K562 (cell line): Measurements from ENCODE around the gene OR6C74. TPM values are rescaled to one million over a fixed set of nuclear protein-coding genes. Genes with fewer than 3 reads are reported as not detected.

ENCODE experiments used
- ATAC-seq: fragments of 200-7000 bp; cut with Tn5 transposase; 3 replicates; pipeline ENCODE4 v1.9.1; 2020; ENCODE audit warnings: moderate library complexity
- BruUV-seq: library from RNA; stranded (reverse); fragments of 400-500 nt; replicated peaks from 2 replicates; lab custom pipeline; 2021; lab: Mats Ljungman, UMichigan
- CTCF ChIA-PET: fragments of 300-600 bp; formaldehyde crosslinking; extraction: SDS; loops from one replicate; lab custom pipeline; 2021; ENCODE audit warnings: low intra/inter-chr PET ratio; lab: Yijun Ruan, JAX
- POLR2A ChIA-PET: fragments of 300-600, 350-650 bp; sonication (Branson Sonifier 250); formaldehyde crosslinking; extraction: SDS; loops from one replicate; lab custom pipeline; 2021; ENCODE audit warnings: antibody characterized with exemption, inconsistent platforms; lab: Yijun Ruan, JAX
- DNase-seq, 4 experiments: peaks; one replicate each; pipeline versions ENCODE4 v3.0.0 to v3.0.0-alpha.2; 2011 to 2018; ENCODE audit warnings: low spot score in 3 of 4, mixed read lengths in 3 of 4; ENCODE audit errors: extremely low read depth in 1 of 4
- FAIRE-seq: peaks from 2 replicates; lab custom pipeline; 2011; peaks lifted over from hg19 to GRCh38; lab: Jason Lieb, UNC
- H2AFZ ChIP-seq: 2 replicates; pipeline ENCODE4 v1.6.0; 2011; ENCODE audit warnings: low read depth, low read length, control low read depth, inconsistent platforms
- H3K27ac ChIP-seq: fragments of 200-600 bp; 3 replicates; pipeline ENCODE4 v1.8.0; 2011; ENCODE audit warnings: low read depth, mild to moderate bottlenecking, control low read depth, inconsistent platforms, low read length, moderate library complexity, mixed read lengths; ENCODE audit errors: extremely low read depth
- H3K27me3 ChIP-seq, 2 experiments: fragments of 300-600 bp in 1 of 2; 2 replicates in 1 of 2; 3 replicates in 1 of 2; pipeline versions ENCODE4 v1.6.0 to v1.8.0; 2011; ENCODE audit warnings: inconsistent platforms in 2 of 2, low read length in 2 of 2, mild to moderate bottlenecking in 1 of 2, mixed read lengths in 1 of 2, moderate library complexity in 1 of 2; ENCODE audit not compliant: control insufficient read depth in 2 of 2, insufficient read depth in 2 of 2
- H3K36me3 ChIP-seq: fragments of 300-600 bp; 3 replicates; pipeline ENCODE4 v1.8.0; 2011; ENCODE audit warnings: mild to moderate bottlenecking, low read length, inconsistent platforms; ENCODE audit not compliant: control insufficient read depth, insufficient read depth
- H3K4me1 ChIP-seq, 2 experiments: fragments of 200-600 bp in 1 of 2; replicated peaks in 1 of 2; 2 replicates in 1 of 2; 3 replicates in 1 of 2; pipeline versions ENCODE4 v1.5.1 to v1.8.0; 2011; ENCODE audit warnings: inconsistent platforms in 2 of 2, low read length in 2 of 2, mild to moderate bottlenecking in 1 of 2, mixed read lengths in 1 of 2, moderate library complexity in 1 of 2; ENCODE audit not compliant: control insufficient read depth in 2 of 2, insufficient read depth in 2 of 2
- H3K4me2 ChIP-seq: 2 replicates; pipeline ENCODE4 v1.6.1; 2011; ENCODE audit warnings: low read length, control low read depth, inconsistent platforms, mixed read lengths; ENCODE audit not compliant: insufficient read depth
- H3K4me3 ChIP-seq: fragments of 200-600 bp; sonication (generic), shearing (Covaris generic); 2 replicates; pipeline ENCODE4 v1.5.1; 2016; ENCODE audit warnings: control low read depth, inconsistent platforms
- H3K79me2 ChIP-seq: fragments of 200-600 bp; 3 replicates; pipeline ENCODE4 v1.8.0; 2011; ENCODE audit warnings: low read length, inconsistent platforms; ENCODE audit not compliant: control insufficient read depth, insufficient read depth
- H3K9ac ChIP-seq, 2 experiments: 2 replicates each; pipeline versions ENCODE4 v1.6.0 to v1.6.1; 2011; ENCODE audit warnings: low read depth in 2 of 2, low read length in 2 of 2, control low read depth in 1 of 2, inconsistent platforms in 1 of 2, mild to moderate bottlenecking in 1 of 2, mixed read lengths in 1 of 2; ENCODE audit not compliant: insufficient read depth in 1 of 2
- H3K9me1 ChIP-seq: one replicate; pipeline ENCODE4 v1.6.0; 2011; ENCODE audit warnings: inconsistent platforms, mild to moderate bottlenecking, low read length, moderate library complexity; ENCODE audit not compliant: control insufficient read depth, insufficient read depth
- H3K9me3 ChIP-seq: replicated peaks from 2 replicates; pipeline ENCODE4 v1.5.1; 2011; ENCODE audit warnings: low read depth, low read length, inconsistent platforms; ENCODE audit not compliant: control insufficient read depth, insufficient read depth
- H4K20me1 ChIP-seq: replicated peaks from 2 replicates; pipeline ENCODE4 v1.6.1; 2011; ENCODE audit warnings: low read length, inconsistent platforms, mixed read lengths; ENCODE audit not compliant: control insufficient read depth, insufficient read depth
- DIDO1 ChIP-seq: fragments of 450-650 bp; IDR thresholded peaks from 2 replicates; pipeline ENCODE4 v1.6.1; 2016; ENCODE audit warnings: low read depth, missing biosample characterization, missing genetic modification characterization
- ETV1 ChIP-seq: fragments of 450-650 bp; conservative IDR thresholded peaks from 2 replicates; pipeline ENCODE4 v1.6.1; 2016; ENCODE audit warnings: missing genetic modification characterization, control low read depth, low read depth, missing compliant biosample characterization
- NR1H2 ChIP-seq: sonication (generic); formaldehyde crosslinking; IDR thresholded peaks from 2 replicates; pipeline ENCODE4 v1.4.0; 2020; ENCODE audit warnings: mild to moderate bottlenecking, missing genetic modification reagents
- POLR2B ChIP-seq: fragments of 450-650 bp; IDR thresholded peaks from 2 replicates; pipeline ENCODE4 v1.6.1; 2018; ENCODE audit warnings: low read depth; ENCODE audit not compliant: partially characterized antibody
- WGBS: fragments of 100-300 bp; shearing (Covaris generic); methylation state at CpG from one replicate; pipeline ENCODE4 v1.1.6; 2016; ENCODE audit warnings: low coverage, mixed read lengths; ENCODE audit not compliant: insufficient coverage; ENCODE audit errors: missing lambda C conversion rate; 5-methylcytosine and 5-hydroxymethylcytosine counted together
- in situ Hi-C: fragments of 300-500 bp; cut with MboI; formaldehyde crosslinking; loops from 4 replicates; pipeline ENCODE4 v1.15.0; 2018; ENCODE audit warnings: inconsistent platforms, mixed read lengths
- intact Hi-C: fragments of 100-400 bp; cut with micrococcal nuclease; formaldehyde crosslinking; loops from 2 replicates; pipeline ENCODE4 v1.14.2; 2022
- polyA plus RNA-seq, 8 experiments: library from polyadenylated mRNA; depleted of rRNA in 4 of 8; stranded (reverse) in 5 of 8; unstranded in 3 of 8; fragments of >200 nt; fragmentation: Nextera tagmentation in 2 of 8; fragmentation: Illumina TruSeq in 1 of 8; extraction: Ambion mirVana in 2 of 8; extraction: Trizol in 1 of 8; gene quantifications; 2 replicates each; pipeline versions ENCODE4 v1.2.1 to v1.2.3, GENCODE V29; 2011 to 2014; ENCODE audit warnings: inconsistent platforms in 1 of 8, missing spikeins in 1 of 8
- total RNA-seq, 7 experiments: library from RNA; depleted of rRNA in 6 of 7; stranded (reverse); fragments of >200 nt in 6 of 7; fragmentation: Illumina TruSeq in 2 of 7; extraction: Trizol in 2 of 7; gene quantifications; 2 replicates each; pipeline versions ENCODE4 v1.2.1 to v1.2.3, GENCODE V29; 2011 to 2021; ENCODE audit warnings: low replicate concordance in 1 of 7
- TF ChIP-seq, protein P1 (sequence below), 2 experiments: fragments of 450-650 bp in 1 of 2; sonication (generic) in 1 of 2; formaldehyde crosslinking in 1 of 2; IDR thresholded peaks in 1 of 2; conservative IDR thresholded peaks in 1 of 2; 2 replicates each; pipeline versions ENCODE4 v1.6.1 to v1.8.1; 2016 to 2023; ENCODE audit warnings: mild to moderate bottlenecking in 2 of 2, moderate library complexity in 2 of 2, inconsistent platforms in 1 of 2, missing genetic modification reagents in 1 of 2
- TF ChIP-seq, protein P2 (sequence below): IDR thresholded peaks from 3 replicates; pipeline ENCODE4 v1.6.1; 2011; ENCODE audit warnings: borderline replicate concordance, mild to moderate bottlenecking, moderate library complexity; ENCODE audit not compliant: insufficient read length; ENCODE audit errors: extremely low read depth

Gene OR6C74
- total and polyA plus RNA-seq, 9 of the 15 experiments (the other 6 are each of a cell fraction or from before 2014, with no cell fraction given): not detected

DNA sequence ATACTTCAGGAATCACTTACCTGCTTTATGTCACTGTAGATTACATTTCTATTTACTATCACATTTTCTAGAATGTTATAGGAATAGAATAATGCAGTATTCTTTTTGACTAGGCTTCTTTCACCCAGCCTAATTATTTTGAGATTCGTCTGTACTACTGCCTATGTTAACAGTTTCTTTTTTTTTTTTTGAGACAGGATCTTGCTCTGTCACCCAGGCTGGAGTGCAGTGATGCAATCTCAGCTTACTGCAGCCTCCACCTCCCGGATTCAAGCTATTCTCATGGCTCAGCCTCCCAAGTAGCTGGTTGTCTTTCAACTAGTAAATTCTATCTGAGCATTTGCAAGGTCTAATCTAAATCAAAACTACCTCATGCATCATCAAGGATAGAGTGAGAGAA, 45.6 kb downstream of the OR6C74 start:
- ChIA-PET POLR2A (no interaction called here), CTCF (no interaction called here)
- no peaks in the 10 kb centered on the region for H3K79me2 ChIP-seq

More for the DNA sequence above, 45.6 kb downstream of the OR6C74 start:
- H3K27me3 ChIP-seq: no peaks in the 10 kb centered on the region
- FAIRE-seq: no peak
- DNase-seq: no peak
- H3K4me3 ChIP-seq: no peak overlapping the region
- intact Hi-C loops: no loop called here
- no peaks in the 10 kb centered on the region for H3K36me3 ChIP-seq
- H3K4me2 ChIP-seq: no peak overlapping the region
- no peaks in the 10 kb centered on the region for H3K4me1 ChIP-seq
- in situ Hi-C loops: no loop called here
- no peak overlapping the region for H3K9ac ChIP-seq
- TF ChIP-seq, protein P1, sequence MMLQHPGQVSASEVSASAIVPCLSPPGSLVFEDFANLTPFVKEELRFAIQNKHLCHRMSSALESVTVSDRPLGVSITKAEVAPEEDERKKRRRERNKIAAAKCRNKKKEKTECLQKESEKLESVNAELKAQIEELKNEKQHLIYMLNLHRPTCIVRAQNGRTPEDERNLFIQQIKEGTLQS (IDR thresholded peaks at IDR 0.05): no peak
- TF ChIP-seq, protein P1 (CRISPR knock-in tag; conservative IDR thresholded peaks at IDR 0.05): no peak
- no peak for TF ChIP-seq NR1H2 (CRISPR knock-in tag)
- no peak for TF ChIP-seq DIDO1
- TF ChIP-seq ETV1 (tag): no peak
- TF ChIP-seq, protein P2, sequence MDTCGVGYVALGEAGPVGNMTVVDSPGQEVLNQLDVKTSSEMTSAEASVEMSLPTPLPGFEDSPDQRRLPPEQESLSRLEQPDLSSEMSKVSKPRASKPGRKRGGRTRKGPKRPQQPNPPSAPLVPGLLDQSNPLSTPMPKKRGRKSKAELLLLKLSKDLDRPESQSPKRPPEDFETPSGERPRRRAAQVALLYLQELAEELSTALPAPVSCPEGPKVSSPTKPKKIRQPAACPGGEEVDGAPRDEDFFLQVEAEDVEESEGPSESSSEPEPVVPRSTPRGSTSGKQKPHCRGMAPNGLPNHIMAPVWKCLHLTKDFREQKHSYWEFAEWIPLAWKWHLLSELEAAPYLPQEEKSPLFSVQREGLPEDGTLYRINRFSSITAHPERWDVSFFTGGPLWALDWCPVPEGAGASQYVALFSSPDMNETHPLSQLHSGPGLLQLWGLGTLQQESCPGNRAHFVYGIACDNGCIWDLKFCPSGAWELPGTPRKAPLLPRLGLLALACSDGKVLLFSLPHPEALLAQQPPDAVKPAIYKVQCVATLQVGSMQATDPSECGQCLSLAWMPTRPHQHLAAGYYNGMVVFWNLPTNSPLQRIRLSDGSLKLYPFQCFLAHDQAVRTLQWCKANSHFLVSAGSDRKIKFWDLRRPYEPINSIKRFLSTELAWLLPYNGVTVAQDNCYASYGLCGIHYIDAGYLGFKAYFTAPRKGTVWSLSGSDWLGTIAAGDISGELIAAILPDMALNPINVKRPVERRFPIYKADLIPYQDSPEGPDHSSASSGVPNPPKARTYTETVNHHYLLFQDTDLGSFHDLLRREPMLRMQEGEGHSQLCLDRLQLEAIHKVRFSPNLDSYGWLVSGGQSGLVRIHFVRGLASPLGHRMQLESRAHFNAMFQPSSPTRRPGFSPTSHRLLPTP: no peak
- TF ChIP-seq POLR2B: no peak
- no TSS peak for BruUV-seq
- no peaks in the 10 kb centered on the region for H4K20me1 ChIP-seq
- H3K27ac ChIP-seq: no peak overlapping the region
- no peaks in the 10 kb centered on the region for H3K9me3 ChIP-seq
- no peak overlapping the region for H2AFZ ChIP-seq
- no peak for ATAC-seq
- H3K9me1 ChIP-seq: no peaks in the 10 kb centered on the region
- 0% methylated on average over 2 of the region's 2 CpGs for WGBS

Other genes with a start within 250 kb of the OR6C74 start
Only the 7 nearest of the 12 such genes appear.
- not detected in 2 replicates for gene OR9K2, start 118.2 kb upstream of the OR6C74 start, total RNA-seq (2014; rRNA removed)
- not detected in 2 replicates for gene OR9K2, start 118.2 kb upstream of the OR6C74 start, total RNA-seq (2014; rRNA removed; fragmentation: Illumina TruSeq; extraction: Trizol)
- not detected in 2 replicates for gene OR9K2, start 118.2 kb upstream of the OR6C74 start, total RNA-seq (2015; rRNA removed; fragmentation: Illumina TruSeq; extraction: Trizol)
- gene OR9K2, start 118.2 kb upstream of the OR6C74 start, total RNA-seq (2021): not detected in 2 replicates
- gene OR9K2, start 118.2 kb upstream of the OR6C74 start, polyA plus RNA-seq (2011; rRNA removed): not detected in 2 replicates
- gene OR9K2, start 118.2 kb upstream of the OR6C74 start, polyA plus RNA-seq (2014; fragmentation: Illumina TruSeq; extraction: Trizol): not detected in 2 replicates
- gene OR9K2, start 118.2 kb upstream of the OR6C74 start, polyA plus RNA-seq (2014; fragmentation: Nextera tagmentation; extraction: Ambion mirVana): not detected
- gene OR9K2, start 118.2 kb upstream of the OR6C74 start, polyA plus RNA-seq (2014; rRNA removed): not detected in 2 replicates
- gene OR10A7, start 23.6 kb upstream of the OR6C74 start, total RNA-seq (2014; rRNA removed): not detected in 2 replicates
- gene OR10A7, start 23.6 kb upstream of the OR6C74 start, total RNA-seq (2014; rRNA removed; fragmentation: Illumina TruSeq; extraction: Trizol): not detected in 2 replicates
- gene OR10A7, start 23.6 kb upstream of the OR6C74 start, total RNA-seq (2015; rRNA removed; fragmentation: Illumina TruSeq; extraction: Trizol): not detected in 2 replicates
- not detected in 2 replicates for gene OR10A7, start 23.6 kb upstream of the OR6C74 start, total RNA-seq (2021)
- not detected in 2 replicates for gene OR10A7, start 23.6 kb upstream of the OR6C74 start, polyA plus RNA-seq (2011; rRNA removed)
- not detected in 2 replicates for gene OR10A7, start 23.6 kb upstream of the OR6C74 start, polyA plus RNA-seq (2014; fragmentation: Illumina TruSeq; extraction: Trizol)
- gene OR10A7, start 23.6 kb upstream of the OR6C74 start, polyA plus RNA-seq (2014; fragmentation: Nextera tagmentation; extraction: Ambion mirVana): not detected
- not detected in 2 replicates for gene OR10A7, start 23.6 kb upstream of the OR6C74 start, polyA plus RNA-seq (2014; rRNA removed)
- not detected in 2 replicates for gene OR6C6, start 52.0 kb downstream of the OR6C74 start, total RNA-seq (2014; rRNA removed)
- not detected in 2 replicates for gene OR6C6, start 52.0 kb downstream of the OR6C74 start, total RNA-seq (2014; rRNA removed; fragmentation: Illumina TruSeq; extraction: Trizol)
- gene OR6C6, start 52.0 kb downstream of the OR6C74 start, total RNA-seq (2015; rRNA removed; fragmentation: Illumina TruSeq; extraction: Trizol): not detected in 2 replicates
- gene OR6C6, start 52.0 kb downstream of the OR6C74 start, total RNA-seq (2021): not detected in 2 replicates
- not detected in 2 replicates for gene OR6C6, start 52.0 kb downstream of the OR6C74 start, polyA plus RNA-seq (2011; rRNA removed)
- gene OR6C6, start 52.0 kb downstream of the OR6C74 start, polyA plus RNA-seq (2014; fragmentation: Illumina TruSeq; extraction: Trizol): not detected in 2 replicates
- gene OR6C6, start 52.0 kb downstream of the OR6C74 start, polyA plus RNA-seq (2014; fragmentation: Nextera tagmentation; extraction: Ambion mirVana): not detected
- not detected in 2 replicates for gene OR6C6, start 52.0 kb downstream of the OR6C74 start, polyA plus RNA-seq (2014; rRNA removed)
- not detected in 2 replicates for gene OR6C1, start 69.7 kb downstream of the OR6C74 start, total RNA-seq (2014; rRNA removed)
- gene OR6C1, start 69.7 kb downstream of the OR6C74 start, total RNA-seq (2014; rRNA removed; fragmentation: Illumina TruSeq; extraction: Trizol): not detected in 2 replicates
- gene OR6C1, start 69.7 kb downstream of the OR6C74 start, total RNA-seq (2015; rRNA removed; fragmentation: Illumina TruSeq; extraction: Trizol): not detected in 2 replicates
- not detected in 2 replicates for gene OR6C1, start 69.7 kb downstream of the OR6C74 start, total RNA-seq (2021)
- gene OR6C1, start 69.7 kb downstream of the OR6C74 start, polyA plus RNA-seq (2011; rRNA removed): not detected in 2 replicates
- not detected in 2 replicates for gene OR6C1, start 69.7 kb downstream of the OR6C74 start, polyA plus RNA-seq (2014; fragmentation: Illumina TruSeq; extraction: Trizol)
- gene OR6C1, start 69.7 kb downstream of the OR6C74 start, polyA plus RNA-seq (2014; fragmentation: Nextera tagmentation; extraction: Ambion mirVana): not detected
- gene OR6C1, start 69.7 kb downstream of the OR6C74 start, polyA plus RNA-seq (2014; rRNA removed): not detected in 2 replicates
- gene OR6C3, start 86.1 kb downstream of the OR6C74 start, total RNA-seq (2014; rRNA removed): not detected in 2 replicates
- gene OR6C3, start 86.1 kb downstream of the OR6C74 start, total RNA-seq (2014; rRNA removed; fragmentation: Illumina TruSeq; extraction: Trizol): not detected in 2 replicates
- gene OR6C3, start 86.1 kb downstream of the OR6C74 start, total RNA-seq (2015; rRNA removed; fragmentation: Illumina TruSeq; extraction: Trizol): not detected in 2 replicates
- not detected in 2 replicates for gene OR6C3, start 86.1 kb downstream of the OR6C74 start, total RNA-seq (2021)
- gene OR6C3, start 86.1 kb downstream of the OR6C74 start, polyA plus RNA-seq (2011; rRNA removed): not detected in 2 replicates
- not detected in 2 replicates for gene OR6C3, start 86.1 kb downstream of the OR6C74 start, polyA plus RNA-seq (2014; fragmentation: Illumina TruSeq; extraction: Trizol)
- not detected for gene OR6C3, start 86.1 kb downstream of the OR6C74 start, polyA plus RNA-seq (2014; fragmentation: Nextera tagmentation; extraction: Ambion mirVana)
- not detected in 2 replicates for gene OR6C3, start 86.1 kb downstream of the OR6C74 start, polyA plus RNA-seq (2014; rRNA removed)
- not detected in 2 replicates for gene OR6C75, start 118.4 kb downstream of the OR6C74 start, total RNA-seq (2014; rRNA removed)
- gene OR6C75, start 118.4 kb downstream of the OR6C74 start, total RNA-seq (2014; rRNA removed; fragmentation: Illumina TruSeq; extraction: Trizol): not detected in 2 replicates
- gene OR6C75, start 118.4 kb downstream of the OR6C74 start, total RNA-seq (2015; rRNA removed; fragmentation: Illumina TruSeq; extraction: Trizol): not detected in 2 replicates
- not detected in 2 replicates for gene OR6C75, start 118.4 kb downstream of the OR6C74 start, total RNA-seq (2021)
- not detected in 2 replicates for gene OR6C75, start 118.4 kb downstream of the OR6C74 start, polyA plus RNA-seq (2011; rRNA removed)
- not detected in 2 replicates for gene OR6C75, start 118.4 kb downstream of the OR6C74 start, polyA plus RNA-seq (2014; fragmentation: Illumina TruSeq; extraction: Trizol)
- gene OR6C75, start 118.4 kb downstream of the OR6C74 start, polyA plus RNA-seq (2014; fragmentation: Nextera tagmentation; extraction: Ambion mirVana): not detected
- gene OR6C75, start 118.4 kb downstream of the OR6C74 start, polyA plus RNA-seq (2014; rRNA removed): not detected in 2 replicates
- not detected in 2 replicates for gene OR6C65, start 155.9 kb downstream of the OR6C74 start, total RNA-seq (2014; rRNA removed)
- not detected in 2 replicates for gene OR6C65, start 155.9 kb downstream of the OR6C74 start, total RNA-seq (2014; rRNA removed; fragmentation: Illumina TruSeq; extraction: Trizol)
- gene OR6C65, start 155.9 kb downstream of the OR6C74 start, total RNA-seq (2015; rRNA removed; fragmentation: Illumina TruSeq; extraction: Trizol): not detected in 2 replicates
- not detected in 2 replicates for gene OR6C65, start 155.9 kb downstream of the OR6C74 start, total RNA-seq (2021)
- not detected in 2 replicates for gene OR6C65, start 155.9 kb downstream of the OR6C74 start, polyA plus RNA-seq (2011; rRNA removed)
- not detected in 2 replicates for gene OR6C65, start 155.9 kb downstream of the OR6C74 start, polyA plus RNA-seq (2014; fragmentation: Illumina TruSeq; extraction: Trizol)
- gene OR6C65, start 155.9 kb downstream of the OR6C74 start, polyA plus RNA-seq (2014; fragmentation: Nextera tagmentation; extraction: Ambion mirVana): not detected
- not detected in 2 replicates for gene OR6C65, start 155.9 kb downstream of the OR6C74 start, polyA plus RNA-seq (2014; rRNA removed)